WTC11 (cell line): ENCODE data around the gene KANSL3. TPM values are rescaled to one million over a fixed set of nuclear protein-coding genes. Genes with fewer than 3 reads are reported as not detected.

Experiments
- ATAC-seq: fragments of 200-7000 bp; cut with Tn5 transposase; 2 replicates; pipeline ENCODE4 v1.10.0; 2021; ENCODE audit warnings: mild to moderate bottlenecking, moderate library complexity
- CTCF ChIA-PET: fragments of 300-600 bp; sonication (Branson Sonifier 250); formaldehyde crosslinking; loops from one replicate; lab custom pipeline; 2021; ENCODE audit warnings: antibody characterized with exemption; lab: Charles Lee
- POLR2A ChIA-PET: fragments of 350-600 bp; sonication (Branson Sonifier 250); formaldehyde crosslinking; loops from one replicate; lab custom pipeline; 2021; ENCODE audit warnings: antibody characterized with exemption; lab: Charles Lee
- DNase-seq: peaks from one replicate; pipeline ENCODE4 v3.0.0; 2021; ENCODE audit warnings: low spot score
- H3K27ac Mint-ChIP-seq: 2 replicates; pipeline ENCODE4 v1.8.0; 2021; ENCODE audit warnings: mixed read lengths
- H3K27me3 Mint-ChIP-seq: 2 replicates; pipeline ENCODE4 v1.8.0; 2021; ENCODE audit warnings: low read depth, mild to moderate bottlenecking, moderate library complexity, mixed read lengths
- H3K36me3 Mint-ChIP-seq: 2 replicates; pipeline ENCODE4 v1.8.0; 2021; ENCODE audit warnings: mixed read lengths
- H3K4me1 Mint-ChIP-seq: 2 replicates; pipeline ENCODE4 v1.8.0; 2022; ENCODE audit warnings: mixed read lengths
- H3K4me3 Mint-ChIP-seq: 2 replicates; pipeline ENCODE4 v1.8.0; 2021; ENCODE audit warnings: mild to moderate bottlenecking, moderate library complexity, mixed read lengths
- H3K9me3 Mint-ChIP-seq: 2 replicates; pipeline ENCODE4 v1.8.0; 2021; ENCODE audit warnings: mixed read lengths
- AR ChIP-seq: fragments of 250-450 bp; sonication (Bioruptor Pico); IDR thresholded peaks from 2 replicates; pipeline ENCODE4 v1.9.0; 2021; ENCODE audit warnings: mild to moderate bottlenecking
- CREM ChIP-seq: sonication (generic); formaldehyde crosslinking; IDR thresholded peaks from 2 replicates; pipeline ENCODE4 v1.8.1; 2022; ENCODE audit warnings: mild to moderate bottlenecking, missing genetic modification reagents, moderate library complexity
- E2F5 ChIP-seq: sonication (generic); formaldehyde crosslinking; IDR thresholded peaks from 2 replicates; pipeline ENCODE4 v1.8.1; 2022; ENCODE audit warnings: mild to moderate bottlenecking, moderate library complexity, missing genetic modification reagents
- ESRRA ChIP-seq: sonication (generic); formaldehyde crosslinking; IDR thresholded peaks from 2 replicates; pipeline ENCODE4 v1.8.1; 2022; ENCODE audit warnings: mild to moderate bottlenecking, missing genetic modification reagents, borderline replicate concordance
- ETV6 ChIP-seq: sonication (generic); formaldehyde crosslinking; IDR thresholded peaks from 2 replicates; pipeline ENCODE4 v1.8.1; 2022; ENCODE audit warnings: mild to moderate bottlenecking, missing genetic modification reagents
- IRF2 ChIP-seq: sonication (generic); formaldehyde crosslinking; IDR thresholded peaks from 2 replicates; pipeline ENCODE4 v1.8.0; 2022; ENCODE audit warnings: low read depth, missing genetic modification reagents, borderline replicate concordance
- JAZF1 ChIP-seq: fragments of 250-450 bp; sonication (Bioruptor Pico); IDR thresholded peaks from 2 replicates; pipeline ENCODE4 v1.9.0; 2021; ENCODE audit warnings: moderate library complexity, mild to moderate bottlenecking, inconsistent platforms
- MYBL2 ChIP-seq: sonication (generic); formaldehyde crosslinking; IDR thresholded peaks from 2 replicates; pipeline ENCODE4 v1.8.1; 2023; ENCODE audit warnings: mild to moderate bottlenecking, moderate library complexity, missing genetic modification reagents
- NR1H2 ChIP-seq: sonication (generic); formaldehyde crosslinking; IDR thresholded peaks from 2 replicates; pipeline ENCODE4 v1.9.0; 2021; ENCODE audit warnings: mild to moderate bottlenecking, moderate library complexity, missing genetic modification reagents
- NR3C1 ChIP-seq: sonication (generic); formaldehyde crosslinking; conservative IDR thresholded peaks from 2 replicates; pipeline ENCODE4 v1.8.1; 2023; ENCODE audit warnings: low read depth, mild to moderate bottlenecking, missing genetic modification reagents
- TCF7 ChIP-seq: sonication (generic); formaldehyde crosslinking; IDR thresholded peaks from 2 replicates; pipeline ENCODE4 v1.8.0; 2022; ENCODE audit warnings: mild to moderate bottlenecking, low read depth, missing genetic modification reagents, moderate library complexity
- TEAD4 ChIP-seq: sonication (generic); formaldehyde crosslinking; IDR thresholded peaks from 2 replicates; pipeline ENCODE4 v1.8.0; 2022; ENCODE audit warnings: mild to moderate bottlenecking, missing genetic modification reagents
- ZBTB21 ChIP-seq: sonication (generic); formaldehyde crosslinking; IDR thresholded peaks from 2 replicates; pipeline ENCODE4 v1.8.1; 2023; ENCODE audit warnings: mild to moderate bottlenecking, missing genetic modification reagents, borderline replicate concordance
- ZNF232 ChIP-seq: sonication (generic); formaldehyde crosslinking; IDR thresholded peaks from 2 replicates; pipeline ENCODE4 v1.8.0; 2022; ENCODE audit warnings: mild to moderate bottlenecking, missing genetic modification reagents
- ZNF317 ChIP-seq: sonication (generic); formaldehyde crosslinking; IDR thresholded peaks from 2 replicates; pipeline ENCODE4 v1.8.1; 2023; ENCODE audit warnings: low read depth, mild to moderate bottlenecking, moderate library complexity, missing genetic modification reagents, borderline replicate concordance
- total RNA-seq: library from RNA; stranded (reverse); gene quantifications from 3 replicates; pipeline ENCODE4 v1.2.3, GENCODE V29; 2021
- TF ChIP-seq, protein P1 (sequence below): sonication (generic); formaldehyde crosslinking; IDR thresholded peaks from 2 replicates; pipeline ENCODE4 v1.8.0; 2023; ENCODE audit warnings: missing genetic modification reagents, mild to moderate bottlenecking, borderline replicate concordance
- TF ChIP-seq, protein P2 (sequence below): sonication (generic); formaldehyde crosslinking; IDR thresholded peaks from 2 replicates; pipeline ENCODE4 v1.8.1; 2022; ENCODE audit warnings: missing genetic modification reagents, borderline replicate concordance

Gene KANSL3
- total RNA-seq, 1 experiment from 2014 or later: 32.5 TPM

DNA sequence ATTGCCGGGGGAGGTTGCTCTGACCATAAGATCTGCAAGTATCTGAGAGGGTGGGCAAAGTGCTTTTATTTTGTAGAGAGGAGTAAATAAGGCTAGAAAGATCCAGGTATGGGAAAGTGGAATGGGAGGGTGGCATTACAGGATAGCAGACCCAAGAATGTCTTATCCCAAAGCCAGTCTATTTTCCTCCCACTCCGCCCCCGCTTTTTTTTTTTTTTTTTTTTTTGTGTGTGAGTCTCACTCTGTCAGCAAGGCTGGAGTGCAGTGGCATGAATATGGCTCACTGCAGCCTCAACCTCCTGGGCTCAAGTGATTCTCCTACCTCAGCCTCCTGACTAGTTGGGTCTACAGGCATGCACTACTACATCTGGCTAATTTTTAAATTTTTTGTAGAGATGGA lies 70.0 kb downstream of the KANSL3 start:
- no peak for DNase-seq

GRCh38 chr2:96565111-96565510 lies 73.0 kb downstream of the KANSL3 start:
- Mint-ChIP-seq H3K27ac (peak overlapping the region; percentile 23; the same call in 1 of the 2 replicates), H3K9me3 (peaks cover 8% of the 10 kb centered on the region), H3K4me3 (no peak overlapping the region), H3K36me3 (no peaks in the 10 kb centered on the region), H3K4me1 (peaks cover 8% of the 10 kb centered on the region), H3K27me3 (no peaks in the 10 kb centered on the region)
- ChIA-PET CTCF (interaction anchor here (0.6 to 3.2 kb wide), 7 partner anchors 10 to 235 kb away, joined by 3 to 27 read pairs (median 6); no protein-coding TSS in a partner anchor), POLR2A (no interaction called here)
- TF ChIP-seq NR3C1 (CRISPR knock-in tag) (no peak), E2F5 (CRISPR knock-in tag) (no peak)
- peak; percentile 51 for DNase-seq
- ATAC-seq: peak; percentile 96

More for the DNA sequence above, 70.0 kb downstream of the KANSL3 start:
- POLR2A ChIA-PET: no interaction called here
- peaks cover 8% of the 10 kb centered on the region for H3K4me1 Mint-ChIP-seq
- no peaks in the 10 kb centered on the region for H3K27me3 Mint-ChIP-seq
- ATAC-seq: no peak
- no peak overlapping the region for H3K27ac Mint-ChIP-seq
- TF ChIP-seq, protein P1, sequence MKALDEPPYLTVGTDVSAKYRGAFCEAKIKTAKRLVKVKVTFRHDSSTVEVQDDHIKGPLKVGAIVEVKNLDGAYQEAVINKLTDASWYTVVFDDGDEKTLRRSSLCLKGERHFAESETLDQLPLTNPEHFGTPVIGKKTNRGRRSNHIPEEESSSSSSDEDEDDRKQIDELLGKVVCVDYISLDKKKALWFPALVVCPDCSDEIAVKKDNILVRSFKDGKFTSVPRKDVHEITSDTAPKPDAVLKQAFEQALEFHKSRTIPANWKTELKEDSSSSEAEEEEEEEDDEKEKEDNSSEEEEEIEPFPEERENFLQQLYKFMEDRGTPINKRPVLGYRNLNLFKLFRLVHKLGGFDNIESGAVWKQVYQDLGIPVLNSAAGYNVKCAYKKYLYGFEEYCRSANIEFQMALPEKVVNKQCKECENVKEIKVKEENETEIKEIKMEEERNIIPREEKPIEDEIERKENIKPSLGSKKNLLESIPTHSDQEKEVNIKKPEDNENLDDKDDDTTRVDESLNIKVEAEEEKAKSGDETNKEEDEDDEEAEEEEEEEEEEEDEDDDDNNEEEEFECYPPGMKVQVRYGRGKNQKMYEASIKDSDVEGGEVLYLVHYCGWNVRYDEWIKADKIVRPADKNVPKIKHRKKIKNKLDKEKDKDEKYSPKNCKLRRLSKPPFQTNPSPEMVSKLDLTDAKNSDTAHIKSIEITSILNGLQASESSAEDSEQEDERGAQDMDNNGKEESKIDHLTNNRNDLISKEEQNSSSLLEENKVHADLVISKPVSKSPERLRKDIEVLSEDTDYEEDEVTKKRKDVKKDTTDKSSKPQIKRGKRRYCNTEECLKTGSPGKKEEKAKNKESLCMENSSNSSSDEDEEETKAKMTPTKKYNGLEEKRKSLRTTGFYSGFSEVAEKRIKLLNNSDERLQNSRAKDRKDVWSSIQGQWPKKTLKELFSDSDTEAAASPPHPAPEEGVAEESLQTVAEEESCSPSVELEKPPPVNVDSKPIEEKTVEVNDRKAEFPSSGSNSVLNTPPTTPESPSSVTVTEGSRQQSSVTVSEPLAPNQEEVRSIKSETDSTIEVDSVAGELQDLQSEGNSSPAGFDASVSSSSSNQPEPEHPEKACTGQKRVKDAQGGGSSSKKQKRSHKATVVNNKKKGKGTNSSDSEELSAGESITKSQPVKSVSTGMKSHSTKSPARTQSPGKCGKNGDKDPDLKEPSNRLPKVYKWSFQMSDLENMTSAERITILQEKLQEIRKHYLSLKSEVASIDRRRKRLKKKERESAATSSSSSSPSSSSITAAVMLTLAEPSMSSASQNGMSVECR (CRISPR knock-in tag): no peak
- no peak for TF ChIP-seq E2F5 (CRISPR knock-in tag)
- TF ChIP-seq, all 79 proteins: peak for 0
- peaks cover 4% of the 10 kb centered on the region; the same call in 1 of the 2 replicates for H3K9me3 Mint-ChIP-seq
- CTCF ChIA-PET: no interaction called here
- H3K4me3 Mint-ChIP-seq: no peak overlapping the region
- H3K36me3 Mint-ChIP-seq: no peaks in the 10 kb centered on the region

- Mint-ChIP-seq H3K27ac (no peak overlapping the region), H3K36me3 (no peaks in the 10 kb centered on the region), H3K9me3 (peaks cover 8% of the 10 kb centered on the region), H3K4me3 (no peak overlapping the region), H3K27me3 (no peaks in the 10 kb centered on the region), H3K4me1 (peaks cover 8% of the 10 kb centered on the region)
- no peak for DNase-seq
- TF ChIP-seq ZBTB21 (CRISPR knock-in tag) (no peak), ESRRA (CRISPR knock-in tag) (no peak), MYBL2 (no peak), JAZF1 (CRISPR knock-in tag) (no peak), IRF2 (CRISPR knock-in tag) (no peak), TEAD4 (CRISPR knock-in tag) (no peak), ETV6 (CRISPR knock-in tag) (no peak)
- ATAC-seq: no peak
- ChIA-PET POLR2A (no interaction called here), CTCF (interaction anchor here (0.7 to 3.2 kb wide), 6 partner anchors 10 to 236 kb away, joined by 3 to 27 read pairs (median 7); no protein-coding TSS in a partner anchor)
Observed at GRCh38 chr2:96564563-96564962, 73.5 kb downstream of the KANSL3 start.

DNA sequence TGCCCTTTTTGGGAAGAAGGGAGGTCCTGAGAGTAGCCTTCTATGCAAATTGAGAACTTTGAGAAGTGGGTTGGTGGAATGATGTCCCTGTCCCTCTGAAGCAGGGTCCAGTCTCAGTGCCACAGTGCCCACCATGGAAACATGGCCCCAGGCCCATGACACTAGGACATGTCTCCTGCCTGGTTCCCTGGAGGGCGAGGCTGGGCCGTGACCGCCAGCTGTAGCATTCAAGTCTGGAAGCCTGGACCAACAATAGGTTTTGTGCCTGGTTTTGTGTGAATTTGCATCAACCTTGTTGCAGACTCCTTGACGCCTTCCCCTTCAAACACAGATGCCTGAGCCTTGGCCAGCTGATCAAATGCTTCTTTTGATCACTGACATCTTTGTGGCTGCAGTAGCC lies 74.1 kb downstream of the KANSL3 start:
- H3K4me3 Mint-ChIP-seq: no peak overlapping the region
- H3K4me1 Mint-ChIP-seq: peaks cover 8% of the 10 kb centered on the region
- no peaks in the 10 kb centered on the region for H3K27me3 Mint-ChIP-seq
- no peak for ATAC-seq
- DNase-seq: no peak
- ChIA-PET CTCF (interaction anchor here (2.6 to 3.2 kb wide), 2 partner anchors 9 to 14 kb away, joined by 26 to 27 read pairs; no protein-coding TSS in a partner anchor), POLR2A (no interaction called here)
- no peaks in the 10 kb centered on the region for H3K36me3 Mint-ChIP-seq
- no peak overlapping the region for H3K27ac Mint-ChIP-seq
- H3K9me3 Mint-ChIP-seq: peaks cover 8% of the 10 kb centered on the region
- no peak for TF ChIP-seq CREM
- TF ChIP-seq ZNF232 (CRISPR knock-in tag): no peak
- no peak for TF ChIP-seq ZNF317 (CRISPR knock-in tag)
- no peak for TF ChIP-seq AR (CRISPR knock-in tag)
- TF ChIP-seq, protein P2, sequence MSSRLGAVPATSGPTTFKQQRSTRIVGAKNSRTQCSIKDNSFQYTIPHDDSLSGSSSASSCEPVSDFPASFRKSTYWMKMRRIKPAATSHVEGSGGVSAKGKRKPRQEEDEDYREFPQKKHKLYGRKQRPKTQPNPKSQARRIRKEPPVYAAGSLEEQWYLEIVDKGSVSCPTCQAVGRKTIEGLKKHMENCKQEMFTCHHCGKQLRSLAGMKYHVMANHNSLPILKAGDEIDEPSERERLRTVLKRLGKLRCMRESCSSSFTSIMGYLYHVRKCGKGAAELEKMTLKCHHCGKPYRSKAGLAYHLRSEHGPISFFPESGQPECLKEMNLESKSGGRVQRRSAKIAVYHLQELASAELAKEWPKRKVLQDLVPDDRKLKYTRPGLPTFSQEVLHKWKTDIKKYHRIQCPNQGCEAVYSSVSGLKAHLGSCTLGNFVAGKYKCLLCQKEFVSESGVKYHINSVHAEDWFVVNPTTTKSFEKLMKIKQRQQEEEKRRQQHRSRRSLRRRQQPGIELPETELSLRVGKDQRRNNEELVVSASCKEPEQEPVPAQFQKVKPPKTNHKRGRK (CRISPR knock-in tag): no peak
- TF ChIP-seq NR1H2 (CRISPR knock-in tag): no peak
- no peak for TF ChIP-seq E2F5 (CRISPR knock-in tag)
- TF ChIP-seq TCF7 (CRISPR knock-in tag): no peak
